ENCODE data around the gene TADA1.

TADA1 gene, protein sequence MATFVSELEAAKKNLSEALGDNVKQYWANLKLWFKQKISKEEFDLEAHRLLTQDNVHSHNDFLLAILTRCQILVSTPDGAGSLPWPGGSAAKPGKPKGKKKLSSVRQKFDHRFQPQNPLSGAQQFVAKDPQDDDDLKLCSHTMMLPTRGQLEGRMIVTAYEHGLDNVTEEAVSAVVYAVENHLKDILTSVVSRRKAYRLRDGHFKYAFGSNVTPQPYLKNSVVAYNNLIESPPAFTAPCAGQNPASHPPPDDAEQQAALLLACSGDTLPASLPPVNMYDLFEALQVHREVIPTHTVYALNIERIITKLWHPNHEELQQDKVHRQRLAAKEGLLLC

GRCh38 chr1:166875734-166876539 is at the start of gene TADA1:
Gene TADA1, minus strand, starts transcription at chr1:166876264. Its CDS starts 31 bp downstream, at chr1:166876233.
- peak; percentile 96 to 98 (median 98) for DNase-seq (ENCODE audit: low read depth in 3 of 3)

DNA sequence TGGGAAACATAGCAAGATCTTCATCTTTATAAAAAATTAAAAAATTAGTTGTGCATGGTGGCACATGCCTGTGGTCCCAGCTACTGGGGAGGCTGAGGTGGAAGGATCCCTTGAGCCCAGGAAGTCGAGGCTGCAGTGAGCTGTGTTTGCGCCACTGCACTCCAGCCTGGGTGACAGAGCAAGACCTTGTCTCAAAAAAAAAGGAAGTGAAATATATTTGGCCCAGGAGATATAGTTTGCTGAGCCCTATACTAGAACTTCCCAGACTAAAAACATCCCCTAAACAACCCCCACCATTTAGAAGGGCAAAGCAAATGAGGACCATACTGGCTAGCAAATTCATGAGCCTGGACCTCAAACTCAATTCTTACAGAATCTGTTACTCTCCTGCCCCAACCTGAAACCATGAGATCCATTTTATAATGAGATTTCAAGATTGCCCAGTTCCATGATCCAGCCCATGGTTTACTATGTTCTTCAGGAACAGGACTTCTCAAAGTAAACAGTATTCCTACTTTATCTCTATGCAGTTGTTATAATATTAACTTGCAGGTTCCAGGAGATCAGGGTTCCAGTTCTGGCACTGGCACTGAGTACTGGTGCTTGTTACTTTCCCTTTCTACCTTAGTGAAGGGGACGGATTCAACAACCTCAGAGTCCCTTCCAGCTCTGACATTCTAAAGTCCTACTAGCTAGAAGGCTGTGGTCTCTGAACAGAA is 48.9 kb upstream of the TADA1 start:
- DNase-seq (ENCODE audit: low read depth in 3 of 3): no peak

- no peak for DNase-seq (ENCODE audit: low read depth in 3 of 3)
These were observed 44.8 kb upstream of the TADA1 start for GRCh38 chr1:166920561-166921475.

DNA sequence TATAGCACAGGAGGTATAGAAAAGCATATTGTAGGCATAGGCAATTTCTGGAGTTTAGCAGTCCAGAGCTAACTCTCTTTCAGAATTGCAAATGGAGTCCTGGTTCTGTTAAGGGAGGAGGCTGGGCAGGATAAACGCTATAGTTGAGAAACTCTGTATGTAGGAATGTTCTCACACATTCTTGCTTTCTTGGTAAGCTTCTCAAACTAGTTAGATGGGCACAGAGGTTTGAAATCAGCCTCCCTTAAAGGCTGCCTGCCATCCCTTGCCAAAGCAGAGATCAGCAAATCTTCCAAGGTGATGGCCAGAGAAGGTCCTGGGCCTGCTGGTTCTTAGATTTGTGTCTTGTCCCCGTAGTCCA is 42.9 kb upstream of the TADA1 start:
- DNase-seq (ENCODE audit: low read depth in 3 of 3): no peak

GRCh38 chr1:166918088-166918955 is 42.3 kb upstream of the TADA1 start:
- DNase-seq (ENCODE audit: low read depth in 3 of 3): no peak

DNA sequence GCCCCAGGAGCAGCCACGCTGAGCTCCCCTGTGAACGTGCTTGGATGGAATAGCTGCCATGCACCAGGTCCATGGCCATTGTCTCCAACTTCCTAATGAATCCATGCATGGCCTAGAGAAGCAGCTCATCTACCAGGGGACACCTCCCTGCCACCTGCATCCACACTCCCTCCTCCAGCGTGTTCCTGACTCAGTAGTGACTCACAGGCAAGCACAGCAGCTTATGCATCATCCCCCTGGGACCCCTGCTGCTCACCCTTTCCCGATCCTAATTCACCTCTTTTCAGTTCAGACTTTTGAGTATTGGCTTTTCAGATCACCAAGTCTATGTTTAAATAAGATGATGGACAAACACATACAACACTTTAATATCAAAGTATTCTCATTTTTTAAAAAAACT is 39.9 kb upstream of the TADA1 start:
- DNase-seq (ENCODE audit: low read depth in 3 of 3): no peak

DNA sequence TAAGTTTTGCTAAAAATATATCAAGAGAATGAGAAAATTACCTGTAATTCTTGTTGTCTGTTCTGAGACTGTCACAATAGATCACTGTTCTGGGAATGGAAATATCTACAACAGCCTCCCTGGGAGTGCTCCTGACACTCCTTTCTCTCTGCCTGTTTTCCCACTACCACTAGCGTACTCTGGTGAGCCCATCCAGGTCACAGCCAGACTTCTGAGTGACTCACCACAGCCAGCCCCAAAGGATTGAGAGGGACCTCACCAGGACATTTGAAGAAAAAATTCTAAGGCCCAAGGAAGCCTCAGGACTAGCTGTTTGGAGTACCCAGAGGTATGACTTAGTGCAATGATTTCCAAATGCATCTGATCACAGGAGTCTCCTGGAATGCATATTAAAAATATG is 39.0 kb upstream of the TADA1 start:
- DNase-seq (ENCODE audit: low read depth in 3 of 3): no peak

- DNase-seq (ENCODE audit: low read depth in 3 of 3): no peak
These were observed 38.0 kb upstream of the TADA1 start for GRCh38 chr1:166914111-166914510.

GRCh38 chr1:166911624-166912023 is 35.6 kb upstream of the TADA1 start:
- no peak for DNase-seq (ENCODE audit: low read depth in 3 of 3)

- peak; percentile 48 to 65 (median 58) for DNase-seq (ENCODE audit: low read depth in 3 of 3)
These were observed 34.4 kb upstream of the TADA1 start for GRCh38 chr1:166910396-166910994.

GRCh38 chr1:166908942-166909341 is 32.9 kb upstream of the TADA1 start:
- DNase-seq (ENCODE audit: low read depth in 3 of 3): no peak

DNA sequence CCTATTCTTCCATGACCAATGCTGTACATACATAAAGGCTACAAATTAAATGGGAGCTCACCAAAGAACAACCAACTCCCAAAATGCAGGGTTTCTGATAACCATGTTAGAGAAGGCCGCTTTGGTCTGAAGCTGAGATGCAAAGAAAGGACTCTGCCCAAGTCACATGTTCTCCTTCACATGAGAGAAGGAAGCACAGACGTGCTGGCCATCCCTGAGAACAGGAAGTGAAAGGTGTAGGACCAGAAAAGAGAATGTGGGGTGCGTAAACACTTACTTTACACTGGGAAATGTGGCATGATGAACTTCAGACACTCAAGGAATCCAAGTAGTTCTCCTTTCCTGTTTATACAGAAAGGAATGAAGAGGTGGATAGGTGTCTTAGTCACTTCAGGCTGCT is 31.7 kb upstream of the TADA1 start:
- no peak for DNase-seq (ENCODE audit: low read depth in 3 of 3)

GRCh38 chr1:166907051-166907450 is 31.0 kb upstream of the TADA1 start:
- no peak for DNase-seq (ENCODE audit: low read depth in 3 of 3)

DNA sequence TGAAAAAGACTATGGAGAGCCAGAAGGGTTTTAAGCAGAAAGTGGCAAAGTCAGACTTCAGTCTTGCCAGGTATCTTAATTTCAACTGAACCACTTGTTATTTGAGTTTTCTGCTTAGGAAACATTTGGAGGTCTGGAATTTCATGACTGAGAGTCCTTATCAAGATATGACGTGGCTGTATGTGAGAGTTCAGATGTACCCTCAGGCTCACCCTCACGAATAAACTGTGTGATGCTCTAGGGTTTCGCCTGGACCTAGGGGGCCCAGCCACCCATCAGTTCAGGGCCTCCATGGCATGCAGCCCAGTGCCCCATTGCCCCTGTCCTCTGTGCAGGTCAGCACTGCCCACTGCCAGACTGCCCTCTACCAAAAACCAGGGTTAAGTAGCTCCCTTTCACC is 30.6 kb upstream of the TADA1 start:
- DNase-seq (ENCODE audit: low read depth in 3 of 3): no peak

DNA sequence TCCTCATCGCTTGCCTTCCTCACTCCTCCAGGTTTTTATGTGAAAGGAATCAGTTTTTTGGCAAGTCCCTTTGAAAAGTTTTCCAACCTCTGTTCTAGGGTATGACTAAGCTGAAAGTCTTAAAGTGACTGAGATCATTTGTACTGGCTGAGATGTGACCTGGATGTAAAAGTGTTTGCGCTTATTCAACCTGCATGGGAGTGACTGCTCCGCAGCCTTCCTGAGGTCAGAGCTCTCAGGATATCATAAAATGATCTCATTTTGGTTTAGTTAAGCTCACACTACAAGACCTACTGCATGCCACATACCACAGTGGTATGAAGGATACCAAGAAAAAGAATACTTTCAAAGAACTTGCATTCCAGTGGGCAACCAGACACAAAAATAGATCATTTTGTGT is 29.8 kb upstream of the TADA1 start:
- DNase-seq (ENCODE audit: low read depth in 3 of 3): no peak

- DNase-seq (ENCODE audit: low read depth in 3 of 3): no peak
These were observed 29.1 kb upstream of the TADA1 start for GRCh38 chr1:166905136-166905535.

- no peak for DNase-seq (ENCODE audit: low read depth in 3 of 3)
These were observed 27.2 kb upstream of the TADA1 start for GRCh38 chr1:166903232-166903631.

- DNase-seq (ENCODE audit: low read depth in 3 of 3): no peak
These were observed 26.2 kb upstream of the TADA1 start for GRCh38 chr1:166902279-166902678.

- no peak for DNase-seq (ENCODE audit: low read depth in 3 of 3)
These were observed 24.9 kb upstream of the TADA1 start for GRCh38 chr1:166900987-166901386.

GRCh38 chr1:166899769-166900168 is 23.7 kb upstream of the TADA1 start:
- DNase-seq (ENCODE audit: low read depth in 3 of 3): no peak

Measured in stimulated activated CD4-positive, alpha-beta T cell treated with anti-CD3 and anti-CD28 coated beads, TNF-alpha, amount 100 ng/mL, for 48 hours (primary cell).